Right cardiac atrium (tissue), 5 donors: Measurements from ENCODE around the gene PRIMA1. TPM values are rescaled to one million over a fixed set of nuclear protein-coding genes. Genes with fewer than 3 reads are reported as not detected.

Source experiments
- ATAC-seq, 2 donors: fragments of 200-7000 bp; cut with Tn5 transposase; one replicate each; pipeline versions ENCODE4 v1.8.0 to v1.9.1; 2020; ENCODE audit warnings: moderate library complexity in 2 of 2, mild to moderate bottlenecking in 1 of 2
- DNase-seq, 3 donors: peaks; one replicate each; pipeline ENCODE4 v3.0.0-alpha.2; 2020
- H3K27ac ChIP-seq: one replicate; pipeline ENCODE4 v1.5.1; 2013; ENCODE audit warnings: mild to moderate bottlenecking, low read length, control low read depth, moderate library complexity
- H3K27me3 ChIP-seq: one replicate; pipeline ENCODE4 v1.6.1; 2013; ENCODE audit not compliant: control insufficient read depth, insufficient read depth
- H3K4me1 ChIP-seq: one replicate; pipeline ENCODE4 v1.6.1; 2013; ENCODE audit warnings: low read length; ENCODE audit not compliant: control insufficient read depth, insufficient read depth
- H3K4me3 ChIP-seq: one replicate; pipeline ENCODE4 v1.5.1; 2013; ENCODE audit warnings: low read length, control low read depth
- H3K9me3 ChIP-seq: one replicate; pipeline ENCODE4 v1.6.1; 2013; ENCODE audit warnings: low read length; ENCODE audit not compliant: control insufficient read depth
- WGBS: extraction: QIAGEN DNeasy Blood & Tissue Kit; methylation state at CpG from one replicate; pipeline ENCODE4 v1.1.7; 2013; 5-methylcytosine and 5-hydroxymethylcytosine counted together
- intact Hi-C, 4 donors: fragments of 100-400 bp; cut with DNase I; formaldehyde crosslinking; loops; one replicate each; pipeline versions ENCODE4 v1.11.0 to v1.14.0; 2022 to 2023
- polyA plus RNA-seq: library from polyadenylated mRNA; stranded (reverse); fragments of 200-250 nt; gene quantifications from one replicate; pipeline ENCODE4 v1.2.3, GENCODE V29; 2013
- total RNA-seq, 4 donors: library from RNA; stranded (reverse); fragmentation: NEBNext Ultra II Directional; extraction: Animal tissue kit (Norgen Biotek cat#: 25700); gene quantifications; one replicate each; pipeline ENCODE4 v1.2.1, GENCODE V29; 2021
- donor health status: healthy with polysubstance abuse.
- donor health status: DM: no; HTN: yes; CAD: no.
- donor health status: DM: no; HTN: no; CAD: no.
- donor health status: DM: no; HTN: yes; CAD: no; lungs with severe emphysema.
- donor health status: DM: yes; HTN: yes; CAD: no.

The PRIMA1 gene
- total and polyA plus RNA-seq, 5 donors, result 5.9 to 11.7 (median 8.8) TPM

DNA sequence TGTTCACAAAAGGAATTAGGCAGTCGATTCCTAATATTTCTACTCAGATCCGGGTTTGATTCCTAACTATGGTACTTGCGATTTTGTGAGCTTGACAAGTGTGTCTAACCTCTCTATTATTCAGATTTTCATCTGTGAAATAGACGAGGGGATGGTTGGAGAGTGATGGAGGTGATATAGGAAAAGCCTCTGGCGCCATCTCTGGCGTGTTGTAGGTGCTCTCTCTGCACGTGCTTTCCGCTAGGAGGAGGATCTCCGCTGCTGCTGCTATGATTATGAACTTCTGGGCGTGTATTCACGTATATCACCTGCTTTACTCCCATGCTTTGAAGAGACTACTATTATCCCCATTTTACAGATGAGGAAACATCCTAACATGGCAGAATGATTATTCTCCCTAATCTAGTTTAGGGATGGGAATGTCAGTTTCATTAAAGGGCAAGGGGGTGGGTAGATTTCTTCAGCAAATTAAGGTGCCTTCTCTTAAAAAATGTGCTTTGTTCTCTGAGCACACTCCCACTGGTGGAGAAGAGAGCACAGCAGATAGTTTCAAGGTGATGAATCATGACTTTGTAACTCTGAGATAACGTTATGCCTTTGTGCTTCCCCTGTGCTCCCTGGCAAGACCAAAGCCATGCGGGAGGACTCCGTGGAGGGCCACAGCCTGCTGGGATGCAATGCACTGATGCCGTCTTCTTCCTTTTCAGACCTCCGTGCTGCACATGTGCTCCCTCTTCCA lies 97.1 kb downstream of the PRIMA1 start:
- DNase-seq, result no peak
- no peaks in the 10 kb centered on the region for H3K27me3 ChIP-seq
- intact Hi-C loops, result no loop called here
- WGBS, result 78% methylated on average over 16 of the region's 16 CpGs
- no peaks in the 10 kb centered on the region for H3K9me3 ChIP-seq
- no peak overlapping the region for H3K4me3 ChIP-seq
- H3K27ac ChIP-seq, result no peak overlapping the region
- ATAC-seq, result no peak
- no peaks in the 10 kb centered on the region for H3K4me1 ChIP-seq

DNA sequence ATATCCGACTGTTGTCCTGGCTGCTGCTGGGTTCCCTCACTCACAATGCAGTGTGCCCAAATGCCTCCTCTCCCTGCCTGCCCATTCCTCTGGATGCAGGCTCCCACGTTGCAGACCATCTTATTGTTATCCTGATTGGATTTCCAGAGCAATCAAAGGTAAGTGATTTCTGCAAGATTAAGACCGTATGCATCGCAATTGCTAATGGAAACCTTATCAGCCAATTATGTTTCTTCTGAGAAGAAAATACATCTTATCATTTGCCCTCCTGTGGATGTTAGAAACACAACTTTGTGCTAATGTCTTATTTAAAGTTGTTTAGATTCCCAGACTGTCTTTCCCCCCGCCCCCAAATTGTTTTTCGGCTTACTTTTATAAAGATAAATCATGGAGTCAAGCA lies 98.1 kb downstream of the PRIMA1 start:
- H3K27ac ChIP-seq, result no peak overlapping the region
- intact Hi-C loops, result no loop called here
- no peaks in the 10 kb centered on the region for H3K9me3 ChIP-seq
- no peaks in the 10 kb centered on the region for H3K4me1 ChIP-seq
- DNase-seq (no peak), ATAC-seq (no peak)
- WGBS, result 67% methylated on average over 6 of the region's 6 CpGs
- no peaks in the 10 kb centered on the region for H3K27me3 ChIP-seq
- H3K4me3 ChIP-seq, result no peak overlapping the region

GRCh38 chr14:93688820-93689219 lies 99.5 kb downstream of the PRIMA1 start:
- DNase-seq (no peak), ATAC-seq (no peak)
- Histone ChIP-seq H3K4me3 (no peak overlapping the region), H3K9me3 (no peaks in the 10 kb centered on the region), H3K27ac (no peak overlapping the region), H3K4me1 (no peaks in the 10 kb centered on the region), H3K27me3 (no peaks in the 10 kb centered on the region)
- WGBS, result 39% methylated on average over 4 of the region's 4 CpGs
- intact Hi-C loops, result no loop called here

DNA sequence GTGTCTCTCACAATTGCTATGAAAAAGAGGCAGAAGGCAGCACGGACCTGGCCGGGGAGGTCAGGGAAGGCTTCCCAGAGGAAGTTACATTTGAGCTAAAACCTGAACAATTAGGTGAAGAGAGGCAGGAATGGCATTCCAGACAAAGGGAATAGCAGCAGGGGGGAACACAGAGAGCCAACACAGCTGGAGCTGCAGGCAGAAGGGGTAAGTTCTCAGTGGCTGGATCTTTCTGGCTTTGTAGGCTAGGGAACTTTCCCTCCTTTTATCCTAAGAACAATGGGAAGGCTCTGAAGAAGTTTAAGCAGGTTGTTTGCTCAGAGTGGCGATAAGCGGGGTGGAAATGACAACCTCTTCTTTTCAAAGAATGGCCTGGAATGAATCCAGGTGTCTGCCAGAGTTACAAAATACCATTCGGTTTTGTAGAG lies 100.0 kb downstream of the PRIMA1 start:
- H3K4me3 ChIP-seq, result no peak overlapping the region
- intact Hi-C loops, result no loop called here
- 29% methylated on average over 5 of the region's 5 CpGs for WGBS
- H3K27ac ChIP-seq, result no peak overlapping the region
- DNase-seq (no peak), ATAC-seq (no peak)
- no peaks in the 10 kb centered on the region for H3K27me3 ChIP-seq
- H3K4me1 ChIP-seq, result no peaks in the 10 kb centered on the region
- H3K9me3 ChIP-seq, result no peaks in the 10 kb centered on the region

GRCh38 chr14:93686268-93686667 lies 102.0 kb downstream of the PRIMA1 start:
- H3K4me1 ChIP-seq, result no peaks in the 10 kb centered on the region
- WGBS, result 73% methylated on average over 5 of the region's 5 CpGs
- ATAC-seq, result no peak

GRCh38 chr14:93685121-93685895 lies 103.0 kb downstream of the PRIMA1 start:
- intact Hi-C loops, result no loop called here
- 78% methylated on average over 13 of the region's 13 CpGs for WGBS
- ATAC-seq (no peak), DNase-seq (no peak)
- Histone ChIP-seq H3K27ac (no peak overlapping the region), H3K4me1 (no peaks in the 10 kb centered on the region), H3K9me3 (no peaks in the 10 kb centered on the region), H3K27me3 (no peaks in the 10 kb centered on the region), H3K4me3 (no peak overlapping the region)

More at GRCh38 chr14:93686268-93686667, 102.0 kb downstream of the PRIMA1 start:
- H3K27me3 ChIP-seq, result no peaks in the 10 kb centered on the region
- no peaks in the 10 kb centered on the region for H3K9me3 ChIP-seq
- no peak overlapping the region for H3K27ac ChIP-seq
- no peak overlapping the region for H3K4me3 ChIP-seq
- no peak for DNase-seq
- intact Hi-C loops, result no loop called here

DNA sequence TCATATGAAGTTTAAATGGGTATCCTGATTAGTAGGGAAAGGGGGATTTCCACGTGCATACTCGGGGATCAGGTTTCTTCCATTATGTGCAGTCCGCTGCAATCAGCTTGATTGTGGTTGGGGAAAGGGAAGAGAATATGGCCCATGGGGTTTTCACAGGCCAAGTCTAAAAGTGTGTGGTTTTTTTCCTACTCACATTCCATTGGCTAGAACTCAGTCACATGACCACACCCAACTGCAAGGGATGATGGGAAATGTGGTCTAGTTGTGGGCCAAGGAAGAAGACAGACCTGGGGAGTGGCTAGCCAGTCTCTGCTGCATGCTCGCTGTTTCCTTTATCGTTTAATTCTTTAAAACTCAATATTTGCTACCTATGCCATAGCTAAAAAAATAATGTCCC lies 105.1 kb downstream of the PRIMA1 start:
- no peak overlapping the region for H3K4me3 ChIP-seq
- H3K4me1 ChIP-seq, result no peaks in the 10 kb centered on the region
- DNase-seq (no peak), ATAC-seq (peak in 1 of 2 donors; percentile 59)
- WGBS, result 53% methylated on average over 5 of the region's 5 CpGs
- H3K9me3 ChIP-seq, result no peaks in the 10 kb centered on the region
- no peak overlapping the region for H3K27ac ChIP-seq
- intact Hi-C loops, result no loop called here
- no peaks in the 10 kb centered on the region for H3K27me3 ChIP-seq

DNA sequence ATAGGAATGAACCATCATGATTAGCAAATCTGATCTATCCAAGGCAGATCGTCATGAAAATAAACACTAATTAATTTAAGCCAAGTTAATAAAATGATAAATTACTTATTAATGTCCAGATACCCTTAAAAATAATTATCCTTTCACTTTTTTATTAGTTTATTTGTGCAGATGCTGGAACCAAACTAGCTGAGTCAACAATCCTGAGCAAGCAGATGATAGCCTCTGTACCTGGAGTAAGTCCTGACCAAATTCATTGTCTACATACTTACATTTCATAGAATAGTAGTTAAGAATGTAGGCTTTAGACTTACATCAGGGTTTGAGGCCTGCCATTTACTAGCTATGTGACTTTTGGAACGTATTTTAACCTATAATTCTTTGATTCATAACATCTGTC lies 105.8 kb downstream of the PRIMA1 start:
- ATAC-seq (no peak), DNase-seq (no peak)
- intact Hi-C loops, result no loop called here
- Histone ChIP-seq H3K4me1 (no peaks in the 10 kb centered on the region), H3K27ac (no peak overlapping the region), H3K9me3 (no peaks in the 10 kb centered on the region), H3K4me3 (no peak overlapping the region), H3K27me3 (no peaks in the 10 kb centered on the region)
- 80% methylated on average over 2 of the region's 2 CpGs for WGBS

DNA sequence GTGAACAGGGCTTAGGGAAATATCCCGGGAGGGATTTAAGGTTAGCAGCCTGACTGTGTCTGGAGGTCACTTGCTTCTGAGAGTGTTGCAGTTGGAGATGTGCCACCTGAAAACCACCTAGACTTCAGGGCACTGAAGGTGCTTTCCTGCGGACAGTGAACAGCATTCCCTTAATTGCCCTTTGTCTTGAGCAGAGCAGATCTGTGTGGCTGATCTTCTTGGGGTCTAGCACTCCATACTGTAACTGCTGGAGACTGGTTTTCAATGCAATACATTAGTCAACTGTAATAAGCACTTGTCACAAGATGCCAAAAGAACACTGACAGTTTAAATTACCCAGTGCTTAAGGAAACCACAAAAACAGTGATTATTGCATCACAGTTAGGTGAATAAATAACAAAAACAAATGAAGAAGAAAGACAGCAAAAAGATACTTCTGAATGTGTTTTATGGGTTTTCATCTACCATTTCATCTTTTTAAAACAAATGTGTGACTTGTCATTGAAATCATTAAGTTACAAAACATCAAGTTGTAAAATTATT lies 111.8 kb downstream of the PRIMA1 start:
- no peaks in the 10 kb centered on the region for H3K4me1 ChIP-seq
- H3K4me3 ChIP-seq, result no peak overlapping the region
- DNase-seq (no peak), ATAC-seq (no peak)
- intact Hi-C loops, result no loop called here
- no peaks in the 10 kb centered on the region for H3K9me3 ChIP-seq
- H3K27me3 ChIP-seq, result no peaks in the 10 kb centered on the region
- WGBS, result 88% methylated on average over 2 of the region's 2 CpGs
- H3K27ac ChIP-seq, result no peak overlapping the region

- intact Hi-C loops, result no loop called here
- peak; percentile 71 to 73 for ATAC-seq
- Histone ChIP-seq H3K4me1 (no peaks in the 10 kb centered on the region), H3K9me3 (no peaks in the 10 kb centered on the region), H3K27ac (no peak overlapping the region), H3K4me3 (no peak overlapping the region), H3K27me3 (no peaks in the 10 kb centered on the region)
- no peak for DNase-seq
Measured at GRCh38 chr14:93675651-93676050, 112.6 kb downstream of the PRIMA1 start.

DNA sequence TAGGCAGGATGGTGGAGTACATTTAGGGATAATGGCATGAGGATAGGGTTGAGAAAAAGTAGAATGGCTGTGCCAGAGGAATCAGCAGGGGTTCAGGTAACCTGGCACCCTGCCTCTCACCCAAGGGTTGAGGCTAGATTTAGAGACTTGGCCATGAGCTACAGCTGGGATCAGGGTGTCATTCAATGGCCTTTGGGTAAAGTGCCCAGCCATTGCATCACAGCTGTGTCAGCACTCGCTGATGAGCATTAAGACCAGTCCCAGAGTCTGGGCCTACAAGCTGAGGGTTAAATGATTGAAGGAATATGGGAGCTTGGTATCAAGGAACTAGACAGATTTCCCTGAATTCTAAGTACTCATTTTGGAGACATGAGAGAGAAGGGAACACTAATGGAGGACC lies 113.9 kb downstream of the PRIMA1 start:
- ATAC-seq, result no peak
- 98% methylated on average over 1 of the region's 1 CpG for WGBS

More for the DNA sequence above, 113.9 kb downstream of the PRIMA1 start:
- intact Hi-C loops, result no loop called here
- no peak for DNase-seq
- H3K9me3 ChIP-seq, result no peaks in the 10 kb centered on the region
- H3K27ac ChIP-seq, result no peak overlapping the region
- no peaks in the 10 kb centered on the region for H3K4me1 ChIP-seq
- no peaks in the 10 kb centered on the region for H3K27me3 ChIP-seq
- H3K4me3 ChIP-seq, result no peak overlapping the region
